Right ventricle myocardium superior (tissue), 1 donor: ENCODE data around the gene TMCC2. TPM values are rescaled to one million over a fixed set of nuclear protein-coding genes. Genes with fewer than 3 reads are reported as not detected.
"Not testable (repeated sequence)": the region's sequence is repeated elsewhere in the genome, so short reads cannot be mapped to it uniquely, and the experiment has no call there.

Source experiments
- ATAC-seq: fragments of 200-7000 bp; cut with Tn5 transposase; one replicate; pipeline ENCODE4 v1.9.1; 2020; ENCODE audit warnings: mild to moderate bottlenecking; ENCODE audit not compliant: poor library complexity
- DNase-seq: peaks from one replicate; pipeline ENCODE4 v3.0.0-alpha.2; 2020
- intact Hi-C: fragments of 100-400 bp; cut with DNase I; formaldehyde crosslinking; loops from one replicate; pipeline ENCODE4 v1.11.2; 2022
- long read RNA-seq: library from polyadenylated mRNA; unstranded; transcript quantifications from one replicate; pipeline ENCODE4 v2.0.0, GENCODE V29; 2021
- total RNA-seq: library from RNA; stranded (reverse); fragmentation: NEBNext Ultra II Directional; extraction: Animal tissue kit (Norgen Biotek cat#: 25700); gene quantifications from one replicate; pipeline ENCODE4 v1.2.1, GENCODE V29; 2021
- donor health status: DM: no; HTN: yes; CAD: no; lungs with severe emphysema.

Gene TMCC2
- 1.3 TPM for total RNA-seq
- long read RNA-seq, partial matches to known transcripts = 3 of 6 reads
- long read RNA-seq, other reads (novel, unspliced or antisense) = 1 of 6 reads

GRCh38 chr1:205227584-205228013 lies at the start of gene TMCC2:
TMCC2 (plus strand) TSS chr1:205227946; CDS start chr1:205228565, 619 bp downstream.
- ATAC-seq (peak; percentile 97), DNase-seq (peak; percentile 92)
- intact Hi-C loops = no loop called here

DNA sequence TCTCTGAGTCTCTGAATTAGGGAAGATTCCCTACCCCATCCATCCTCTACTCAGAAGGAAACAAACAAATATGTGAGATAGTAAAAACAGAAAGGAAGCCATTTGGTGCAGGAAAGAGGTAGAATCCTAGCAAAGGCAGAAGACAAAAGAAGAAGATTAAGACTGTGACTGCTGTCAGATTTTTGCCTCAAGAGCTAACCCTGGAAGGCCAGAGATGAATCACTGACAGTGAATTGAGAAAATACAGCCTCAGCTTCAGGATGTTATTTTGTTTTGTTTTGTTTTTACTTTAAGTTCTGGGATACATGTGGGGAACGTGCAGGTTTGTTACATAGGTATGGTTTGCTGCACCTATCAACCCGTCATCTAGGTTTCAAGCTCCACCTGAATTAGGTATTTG lies 47.9 kb upstream of the TMCC2 start:
- DNase-seq = no peak
- intact Hi-C loops = no loop called here
- ATAC-seq = no peak

- intact Hi-C loops, DNase-seq: not testable (repeated sequence)
Measured at GRCh38 chr1:205180331-205180730, 47.4 kb upstream of the TMCC2 start.

GRCh38 chr1:205182930-205183329 lies 44.8 kb upstream of the TMCC2 start:
- no peak for ATAC-seq

More at GRCh38 chr1:205180331-205180730, 47.4 kb upstream of the TMCC2 start:
- ATAC-seq = not testable (repeated sequence)

GRCh38 chr1:205183676-205184335 lies 43.9 kb upstream of the TMCC2 start:
- DNase-seq (no peak), ATAC-seq (peak; percentile 62)
- intact Hi-C loops = no loop called here

More at GRCh38 chr1:205182930-205183329, 44.8 kb upstream of the TMCC2 start:
- intact Hi-C loops = no loop called here
- no peak for DNase-seq

DNA sequence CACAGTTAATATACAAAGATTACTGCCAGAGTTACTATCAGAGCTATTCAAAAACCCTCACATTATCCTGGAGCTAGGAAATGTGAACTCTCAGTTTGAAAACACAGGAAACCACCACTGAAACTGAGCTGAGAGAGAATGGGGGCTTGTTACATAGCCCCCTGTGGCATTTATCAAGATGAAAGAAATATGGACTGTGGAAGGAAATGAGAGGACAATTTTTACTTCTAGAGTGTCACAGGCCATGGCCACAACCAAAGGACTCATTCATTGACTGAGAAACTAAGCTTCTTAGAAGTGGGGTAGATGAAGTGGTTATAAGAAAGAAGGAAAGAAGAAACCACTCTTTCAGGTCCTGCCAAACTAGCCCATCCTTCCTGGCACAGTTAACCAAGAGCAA lies 41.6 kb upstream of the TMCC2 start:
- DNase-seq (no peak), ATAC-seq (no peak)
- intact Hi-C loops = no loop called here

- ATAC-seq = no peak
- no peak for DNase-seq
- intact Hi-C loops = no loop called here
Measured at GRCh38 chr1:205187420-205187819, 40.3 kb upstream of the TMCC2 start.

DNA sequence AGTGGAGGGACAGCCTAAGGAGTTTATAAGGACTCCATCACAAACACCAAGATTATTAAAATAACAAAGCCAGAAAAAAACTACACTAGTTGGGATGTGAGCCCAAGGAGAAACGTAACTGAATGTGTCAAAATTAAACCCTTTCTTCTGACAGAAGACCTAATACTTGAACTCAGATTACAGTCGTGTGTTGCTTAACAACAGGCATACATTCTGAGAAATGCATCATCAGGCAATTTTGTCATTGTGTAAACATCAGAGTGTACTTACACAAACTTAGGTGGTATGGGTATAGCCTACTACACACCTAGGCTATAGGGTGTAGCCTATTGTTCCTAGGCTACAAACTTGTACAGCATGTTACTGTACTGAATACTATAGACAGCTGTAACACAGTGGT lies 39.6 kb upstream of the TMCC2 start:
- intact Hi-C loops = no loop called here
- no peak for ATAC-seq
- no peak for DNase-seq

- intact Hi-C loops = no loop called here
- no peak for ATAC-seq
- DNase-seq = no peak
Measured at GRCh38 chr1:205188596-205188995, 39.1 kb upstream of the TMCC2 start.

GRCh38 chr1:205189131-205189530 lies 38.6 kb upstream of the TMCC2 start:
- intact Hi-C loops = no loop called here
- no peak for ATAC-seq
- no peak for DNase-seq

DNA sequence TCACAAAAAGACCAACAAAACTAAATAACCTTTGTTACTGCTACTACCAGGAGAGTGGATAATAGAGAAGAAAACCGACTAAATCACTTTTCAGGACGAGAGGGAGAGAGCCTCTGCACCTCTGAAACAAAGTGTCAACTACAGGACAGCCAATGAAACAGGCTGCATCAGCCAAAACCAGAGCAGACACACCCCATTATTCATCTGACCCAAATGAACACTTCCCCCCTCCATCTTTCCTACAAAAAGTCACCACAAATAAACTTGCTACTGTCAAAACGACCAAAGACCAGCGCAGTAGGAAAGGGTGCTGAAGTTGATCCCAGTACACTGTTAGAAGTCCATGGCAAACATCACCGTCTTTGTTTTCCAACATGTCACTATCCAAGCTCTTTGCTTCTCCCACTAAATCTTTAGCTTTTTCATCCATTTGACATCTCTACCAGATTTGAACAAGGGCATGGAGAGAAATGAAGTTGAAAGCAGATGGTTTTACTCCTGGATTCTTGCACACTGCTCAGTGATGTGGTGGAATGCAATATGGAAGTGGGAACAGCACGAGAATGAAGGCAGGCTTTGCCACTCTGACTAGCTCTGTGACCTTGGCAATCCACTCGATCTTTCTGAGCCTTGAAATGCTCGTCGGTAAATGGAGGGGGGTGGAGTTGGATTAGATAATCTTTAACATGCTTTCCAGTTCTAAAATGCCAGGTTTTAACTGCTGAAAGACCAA lies 36.7 kb upstream of the TMCC2 start:
- intact Hi-C loops = no loop called here

GRCh38 chr1:205191622-205192021 lies 36.1 kb upstream of the TMCC2 start:
- DNase-seq (no peak), ATAC-seq (no peak)
- intact Hi-C loops = no loop called here

More for the DNA sequence above, 36.7 kb upstream of the TMCC2 start:
- DNase-seq (no peak), ATAC-seq (peak; percentile 46)

- ATAC-seq (no peak), DNase-seq (no peak)
- intact Hi-C loops = no loop called here
Measured at GRCh38 chr1:205192287-205192686, 35.5 kb upstream of the TMCC2 start.

- DNase-seq = no peak
- intact Hi-C loops = no loop called here
- no peak for ATAC-seq
Measured at GRCh38 chr1:205199090-205199930, 28.4 kb upstream of the TMCC2 start.

- ATAC-seq = no peak
- intact Hi-C loops = no loop called here
- DNase-seq = no peak
Measured at GRCh38 chr1:205199931-205200299, 27.8 kb upstream of the TMCC2 start.

GRCh38 chr1:205204552-205204951 lies 23.2 kb upstream of the TMCC2 start:
- intact Hi-C loops = no loop called here
- DNase-seq (no peak), ATAC-seq (no peak)

GRCh38 chr1:205205055-205205454 lies 22.7 kb upstream of the TMCC2 start:
- intact Hi-C loops = no loop called here
- ATAC-seq = no peak

GRCh38 chr1:205208811-205209210 lies 18.9 kb upstream of the TMCC2 start:
- ATAC-seq = no peak
- intact Hi-C loops = no loop called here
- DNase-seq = no peak

More at GRCh38 chr1:205205055-205205454, 22.7 kb upstream of the TMCC2 start:
- DNase-seq = no peak

- DNase-seq (no peak), ATAC-seq (no peak)
- intact Hi-C loops = no loop called here
Measured at GRCh38 chr1:205210756-205211168, 17.0 kb upstream of the TMCC2 start.
